ENCODE measurements around the gene VAV2.
"Not testable (repeated sequence)": the region's sequence is repeated elsewhere in the genome, so short reads cannot be mapped to it uniquely, and the experiment has no call there.

Gene VAV2

DNA sequence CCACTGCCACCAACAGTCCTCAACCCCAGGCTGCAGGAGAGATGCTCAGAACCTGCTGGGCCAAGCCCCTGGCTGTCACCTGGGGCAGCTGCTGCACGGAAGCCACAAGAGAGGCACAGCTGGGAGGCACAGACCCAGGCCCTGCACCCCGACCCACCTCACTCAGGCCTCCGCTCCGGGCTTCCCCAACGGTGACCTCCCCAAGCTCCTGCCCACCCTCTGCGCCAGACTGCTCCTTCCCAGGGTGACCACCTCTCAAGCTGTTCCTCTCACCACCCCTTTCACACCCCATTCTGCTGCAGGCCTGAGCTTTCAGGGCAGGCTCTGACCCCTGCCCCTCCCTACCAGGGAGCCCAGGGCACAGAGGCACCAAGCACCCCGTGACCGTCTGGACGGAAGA, 33.0 kb downstream of the VAV2 start:
- TF ChIP-seq, protein P1, sequence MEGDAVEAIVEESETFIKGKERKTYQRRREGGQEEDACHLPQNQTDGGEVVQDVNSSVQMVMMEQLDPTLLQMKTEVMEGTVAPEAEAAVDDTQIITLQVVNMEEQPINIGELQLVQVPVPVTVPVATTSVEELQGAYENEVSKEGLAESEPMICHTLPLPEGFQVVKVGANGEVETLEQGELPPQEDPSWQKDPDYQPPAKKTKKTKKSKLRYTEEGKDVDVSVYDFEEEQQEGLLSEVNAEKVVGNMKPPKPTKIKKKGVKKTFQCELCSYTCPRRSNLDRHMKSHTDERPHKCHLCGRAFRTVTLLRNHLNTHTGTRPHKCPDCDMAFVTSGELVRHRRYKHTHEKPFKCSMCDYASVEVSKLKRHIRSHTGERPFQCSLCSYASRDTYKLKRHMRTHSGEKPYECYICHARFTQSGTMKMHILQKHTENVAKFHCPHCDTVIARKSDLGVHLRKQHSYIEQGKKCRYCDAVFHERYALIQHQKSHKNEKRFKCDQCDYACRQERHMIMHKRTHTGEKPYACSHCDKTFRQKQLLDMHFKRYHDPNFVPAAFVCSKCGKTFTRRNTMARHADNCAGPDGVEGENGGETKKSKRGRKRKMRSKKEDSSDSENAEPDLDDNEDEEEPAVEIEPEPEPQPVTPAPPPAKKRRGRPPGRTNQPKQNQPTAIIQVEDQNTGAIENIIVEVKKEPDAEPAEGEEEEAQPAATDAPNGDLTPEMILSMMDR (IDR thresholded peaks at IDR 0.05): no peak
- TF ChIP-seq ZFX (IDR thresholded peaks at IDR 0.05; ENCODE audit: borderline replicate concordance): no peak
- no peak overlapping the region for H3K27ac ChIP-seq

DNA sequence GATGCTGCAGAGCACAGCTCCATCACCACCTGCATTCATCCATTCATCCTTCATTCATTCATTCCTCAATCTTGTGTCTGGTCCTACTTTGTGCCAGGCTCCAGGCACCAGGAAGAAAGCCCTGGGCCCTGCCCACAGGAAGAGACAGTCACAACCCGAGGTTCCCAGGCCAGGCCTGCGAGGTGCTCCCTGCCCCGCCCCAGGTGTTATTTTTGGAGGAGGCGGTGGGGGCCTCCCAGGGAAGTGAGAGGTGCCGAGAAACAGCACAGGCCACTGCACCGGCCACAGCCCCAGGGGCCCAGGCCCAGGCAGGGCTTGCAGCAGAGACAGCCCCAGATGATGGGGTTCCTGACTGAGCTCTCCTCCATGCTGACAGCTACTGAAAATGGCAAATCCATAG, 33.4 kb downstream of the VAV2 start:
- H3K27ac ChIP-seq: no peak overlapping the region

DNA sequence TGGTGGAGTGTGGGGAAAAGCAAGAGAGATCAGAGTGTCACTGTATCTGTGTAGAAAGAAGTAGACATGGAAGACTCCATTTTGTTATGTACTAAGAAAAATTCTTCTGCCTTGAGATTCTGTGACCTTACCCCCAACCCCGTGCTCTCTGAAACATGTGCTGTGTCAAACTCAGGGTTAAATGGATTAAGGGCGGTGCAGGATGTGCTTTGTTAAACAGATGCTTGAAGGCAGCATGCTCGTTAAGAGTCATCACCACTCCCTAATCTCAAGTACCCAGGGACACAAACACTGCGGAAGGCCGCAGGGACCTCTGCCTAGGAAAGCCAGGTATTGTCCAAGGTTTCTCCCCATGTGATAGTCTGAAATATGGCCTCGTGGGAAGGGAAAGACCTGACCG, 34.4 kb downstream of the VAV2 start:
- not testable (repeated sequence) for H3K27ac ChIP-seq

More for the DNA sequence above, 33.4 kb downstream of the VAV2 start:
- TF ChIP-seq, protein P1 (IDR thresholded peaks at IDR 0.05): no peak
- TF ChIP-seq ZFX (IDR thresholded peaks at IDR 0.05; ENCODE audit: borderline replicate concordance): no peak

DNA sequence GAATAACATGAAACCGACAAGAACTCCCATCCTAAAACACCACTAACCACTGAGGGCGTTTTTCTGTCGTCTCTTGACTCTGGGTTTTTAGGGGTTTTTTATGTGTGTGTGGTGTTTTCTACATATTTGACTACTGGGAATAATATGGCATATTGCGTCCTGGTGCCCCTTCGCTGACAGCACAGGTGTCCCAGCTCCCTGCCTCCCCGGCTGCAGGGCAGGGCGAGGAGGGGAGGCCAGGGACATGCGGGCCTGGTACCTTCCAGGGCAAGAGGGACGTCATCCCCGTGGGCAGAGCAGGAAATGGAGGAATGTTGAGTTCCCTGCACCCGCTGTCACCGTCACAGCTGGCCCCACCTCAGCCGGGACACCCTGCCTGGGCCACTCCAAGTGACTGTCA, 34.8 kb downstream of the VAV2 start:
- TF ChIP-seq ZFX (IDR thresholded peaks at IDR 0.05; ENCODE audit: borderline replicate concordance): no peak
- TF ChIP-seq, protein P1 (IDR thresholded peaks at IDR 0.05): no peak
- no peak overlapping the region for H3K27ac ChIP-seq

DNA sequence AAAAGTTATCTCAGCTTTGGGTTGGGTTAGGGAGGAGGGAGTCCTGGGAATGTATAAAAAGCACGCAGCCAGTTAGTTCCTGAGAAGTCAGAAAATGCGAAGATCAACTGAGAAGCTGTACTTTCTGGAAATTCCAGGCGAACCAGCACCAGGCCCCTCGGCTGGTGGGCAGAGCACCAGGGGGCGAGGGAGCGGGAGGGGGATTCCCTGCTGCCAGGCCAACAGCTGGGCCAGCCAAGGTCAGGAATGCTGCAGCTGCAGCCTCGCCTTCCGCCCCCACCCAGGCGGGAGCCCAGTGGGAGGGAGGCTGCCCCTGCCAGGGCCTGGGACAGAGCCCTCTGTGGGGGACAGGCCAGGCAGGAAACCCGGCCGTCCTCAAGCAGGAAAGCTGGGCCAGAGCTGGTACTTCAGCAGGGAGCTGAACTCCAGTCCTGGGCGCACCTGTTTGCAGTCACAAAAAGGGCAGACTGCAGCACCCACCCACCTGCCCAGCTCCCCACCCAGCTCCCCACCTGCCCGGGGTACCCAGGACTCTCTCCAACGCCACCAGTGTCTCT, 35.5 kb downstream of the VAV2 start:
- TF ChIP-seq ZFX (IDR thresholded peaks at IDR 0.05; ENCODE audit: borderline replicate concordance): no peak
- TF ChIP-seq, protein P1 (IDR thresholded peaks at IDR 0.05): no peak
- no peak overlapping the region for H3K27ac ChIP-seq

DNA sequence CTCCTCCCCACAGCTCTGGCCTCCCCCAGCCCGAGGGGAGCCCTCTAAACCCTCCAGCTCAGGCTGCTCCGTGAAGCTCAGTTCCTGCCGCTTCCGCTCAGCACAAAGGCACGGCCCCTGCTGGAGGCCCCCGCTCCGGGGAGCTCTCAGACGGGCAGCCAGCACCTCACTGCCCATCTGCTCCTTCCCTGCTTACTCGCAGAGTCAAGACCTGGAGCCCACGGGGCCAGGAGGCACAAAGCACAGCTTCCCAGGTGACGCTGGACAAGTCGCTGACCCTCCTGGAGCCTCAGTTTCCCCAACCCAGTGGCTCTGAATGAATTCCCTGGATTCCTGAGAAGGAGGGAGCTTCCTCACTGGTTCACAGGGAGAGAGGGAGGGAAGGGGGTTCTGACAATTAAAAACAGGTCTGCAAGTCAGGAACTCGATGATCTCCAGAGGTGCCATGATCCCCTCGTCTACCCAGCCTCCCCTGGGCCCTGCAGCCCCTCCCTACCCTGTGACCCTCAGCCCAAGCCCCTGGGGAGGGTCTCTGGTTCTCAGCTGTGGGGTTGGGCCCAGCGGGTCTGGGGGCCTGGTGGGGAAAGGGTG, 36.2 kb downstream of the VAV2 start:
- TF ChIP-seq, protein P1 (IDR thresholded peaks at IDR 0.05): no peak
- TF ChIP-seq ZFX (IDR thresholded peaks at IDR 0.05; ENCODE audit: borderline replicate concordance): no peak
- H3K27ac ChIP-seq: no peak overlapping the region

DNA sequence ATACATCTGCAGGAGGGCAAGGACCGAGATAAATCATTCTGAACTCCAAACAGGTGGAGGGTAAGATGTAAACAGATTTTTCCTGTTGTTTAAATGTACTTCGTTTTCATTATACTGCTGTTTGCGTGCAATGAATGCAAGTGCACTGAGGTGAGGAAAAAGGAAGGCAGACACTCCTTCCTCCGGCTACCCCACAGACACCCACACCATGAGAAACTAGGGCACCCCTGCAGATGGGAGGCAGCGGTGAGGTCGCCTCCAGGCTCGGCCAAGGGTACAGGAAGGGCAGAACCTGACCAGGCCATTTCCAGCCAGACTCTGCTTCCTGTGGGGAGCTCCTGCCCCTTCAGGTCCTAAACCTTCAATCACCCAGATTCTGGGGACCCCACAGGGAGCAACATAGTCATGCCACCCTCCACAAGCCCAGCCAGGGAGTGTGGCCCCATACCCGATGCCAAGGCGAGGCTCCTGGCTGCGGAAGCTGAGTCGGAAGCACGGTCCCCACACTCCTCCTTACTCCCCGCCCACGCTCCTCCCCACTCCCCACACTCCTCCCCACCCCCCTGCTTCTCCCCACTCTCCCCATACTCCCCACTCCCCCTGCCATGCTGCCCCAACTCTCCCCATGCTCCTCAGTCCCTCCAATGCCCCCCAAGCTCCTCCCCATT, 37.1 kb downstream of the VAV2 start:
- no peak overlapping the region for H3K27ac ChIP-seq
- TF ChIP-seq ZFX (IDR thresholded peaks at IDR 0.05; ENCODE audit: borderline replicate concordance): no peak
- TF ChIP-seq, protein P1 (IDR thresholded peaks at IDR 0.05): no peak
